NCI-H1092 (cell line): Measurements from ENCODE around the gene B3GNT8.
"Not testable (repeated sequence)": the region's sequence is repeated elsewhere in the genome, so short reads cannot be mapped to it uniquely, and the experiment has no call there.

Experiments used
- DNase-seq: peaks from one replicate; lab custom pipeline; 2025; lab: John Stamatoyannopoulos, UW

B3GNT8 gene

GRCh38 chr19:41426952-41427646 is at the start of gene B3GNT8:
Gene B3GNT8 (minus strand): TSS chr19:41427374. CDS start chr19:41426778, 596 bp downstream.
- DNase-seq, result no peak

GRCh38 chr19:41476583-41476982 is 49.4 kb upstream of the B3GNT8 start:
- no peak for DNase-seq

- not testable (repeated sequence) for DNase-seq
These were observed 36.4 kb upstream of the B3GNT8 start for GRCh38 chr19:41463257-41464256.

- DNase-seq, result no peak
These were observed 35.3 kb upstream of the B3GNT8 start for GRCh38 chr19:41462497-41462896.

GRCh38 chr19:41457241-41457640 is 30.1 kb upstream of the B3GNT8 start:
- DNase-seq, result no peak

- DNase-seq, result no peak
These were observed 29.3 kb upstream of the B3GNT8 start for GRCh38 chr19:41456342-41456918.

- no peak for DNase-seq
These were observed 28.8 kb upstream of the B3GNT8 start for GRCh38 chr19:41455936-41456335.

GRCh38 chr19:41452584-41453275 is 25.6 kb upstream of the B3GNT8 start:
- DNase-seq, result no peak

- no peak for DNase-seq
These were observed 22.6 kb upstream of the B3GNT8 start for GRCh38 chr19:41449865-41450178.

- DNase-seq, result peak; percentile 28
These were observed 22.1 kb upstream of the B3GNT8 start for GRCh38 chr19:41449079-41449864.

- no peak for DNase-seq
These were observed 20.7 kb upstream of the B3GNT8 start for GRCh38 chr19:41447732-41448332.

GRCh38 chr19:41445575-41445974 is 18.4 kb upstream of the B3GNT8 start:
- no peak for DNase-seq

GRCh38 chr19:41443813-41444455 is 16.8 kb upstream of the B3GNT8 start:
- DNase-seq, result no peak

GRCh38 chr19:41442473-41443355 is 15.5 kb upstream of the B3GNT8 start, which contains the start of gene ERICH4:
Gene ERICH4 (plus strand): TSS chr19:41443156. CDS start chr19:41443170, 14 bp downstream.
- DNase-seq, result no peak

GRCh38 chr19:41441321-41441945 is 14.3 kb upstream of the B3GNT8 start:
- no peak for DNase-seq

GRCh38 chr19:41439441-41440222 is 12.5 kb upstream of the B3GNT8 start, which contains the start of gene DMAC2:
Gene DMAC2 (minus strand): TSS chr19:41439912. CDS start chr19:41439899, 13 bp downstream.
- peak; percentile 97 for DNase-seq

GRCh38 chr19:41437944-41438574 is 10.9 kb upstream of the B3GNT8 start:
- no peak for DNase-seq

GRCh38 chr19:41436674-41436951 is 9.4 kb upstream of the B3GNT8 start:
- no peak for DNase-seq
